HG02642 (cell line): Measurements from ENCODE around the gene IL2RG.

ENCODE experiments used
- ATAC-seq: cut with Tn5 transposase; IDR thresholded peaks from one replicate; pipeline ENCODE4 v1.9.1; 2021; ENCODE audit warnings: mild to moderate bottlenecking; ENCODE audit not compliant: unreplicated experiment, poor library complexity

Gene IL2RG

DNA sequence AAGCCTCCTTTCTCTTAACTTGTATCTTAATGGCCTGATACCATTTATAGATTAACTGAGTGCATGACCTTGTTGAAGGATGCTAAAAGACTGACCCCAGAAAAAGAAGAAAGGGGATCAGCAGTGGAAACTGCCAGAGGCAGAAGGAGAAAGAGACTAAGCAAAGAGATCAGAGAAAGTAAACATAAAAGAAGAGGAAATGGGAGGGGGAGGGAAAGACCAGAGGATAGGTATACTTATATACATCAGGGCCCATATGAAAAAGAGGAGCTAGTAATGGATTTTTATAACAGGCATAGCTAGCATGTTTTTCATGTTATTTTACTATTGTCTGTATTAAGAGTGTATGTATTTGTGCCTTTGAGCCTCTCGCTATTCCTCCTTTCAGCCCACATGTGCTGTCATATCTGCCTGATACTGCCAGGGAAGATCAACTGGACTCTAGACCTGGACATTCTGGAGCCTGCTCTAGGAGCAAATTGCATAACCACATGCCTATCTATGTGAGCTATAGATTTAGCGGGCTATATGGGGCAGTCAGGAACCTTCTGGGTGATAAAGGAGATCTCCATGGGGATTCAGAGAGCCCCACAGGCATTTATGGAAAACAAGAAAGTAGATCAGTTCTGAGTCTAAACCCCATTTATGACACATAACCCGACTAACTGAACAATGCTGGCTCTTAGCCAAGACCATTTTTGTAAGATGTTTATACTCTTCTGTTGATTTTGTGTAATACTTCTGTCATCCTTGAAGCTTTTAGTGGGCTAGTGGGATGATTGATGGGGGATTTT lies 29.9 kb downstream of the IL2RG start:
- ATAC-seq: no peak

GRCh38 chrX:71070531-71070930 lies 40.8 kb downstream of the IL2RG start:
- ATAC-seq: no peak

DNA sequence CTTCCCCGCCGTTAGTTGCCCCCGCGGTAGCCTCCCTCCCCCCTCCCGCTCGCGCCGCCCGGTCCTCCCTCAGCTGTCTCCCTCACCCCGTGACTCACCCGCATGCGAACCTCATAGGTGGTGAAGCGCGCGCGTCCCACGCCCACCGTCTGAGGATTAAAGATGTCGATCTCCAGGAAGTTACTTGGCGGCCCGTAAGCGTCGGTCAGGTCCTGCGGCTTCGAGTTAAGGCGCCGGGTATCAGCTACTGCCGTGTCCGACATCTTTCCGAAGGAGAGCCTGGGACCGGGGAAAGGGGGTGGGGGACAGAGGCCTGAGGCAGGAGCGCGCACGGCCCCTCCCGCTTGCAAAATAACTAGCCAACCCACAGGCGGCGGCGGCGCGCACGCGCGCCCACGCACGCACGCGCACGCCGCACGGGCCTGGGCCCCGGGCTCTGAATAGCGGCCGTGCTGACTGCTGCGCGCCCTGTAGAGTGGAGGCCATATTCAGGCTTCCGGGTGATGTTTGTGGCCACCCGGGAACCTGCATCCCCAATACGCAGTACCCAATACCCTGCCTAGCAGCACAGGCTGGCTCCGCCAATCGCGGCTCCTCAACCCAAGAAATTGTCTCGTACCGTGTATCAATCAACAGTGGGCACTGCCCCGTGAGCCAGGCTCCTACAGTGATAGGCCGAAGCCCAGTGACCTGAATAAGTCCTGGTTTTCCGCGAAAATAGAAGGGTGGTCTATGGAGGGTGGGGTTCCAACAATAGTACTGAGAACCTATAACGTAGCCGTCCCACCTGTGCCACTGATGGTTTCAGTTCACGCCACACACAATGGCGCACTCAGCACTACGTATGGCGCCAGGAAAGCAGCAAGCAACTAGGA lies 43.1 kb downstream of the IL2RG start, which contains the start of gene SNX12:
TSS of gene SNX12 (minus strand) at position 291 of the 875 bp plus-strand sequence. CDS start at position 263, 28 bp downstream.
- peak; percentile 96 for ATAC-seq

GRCh38 chrX:71067712-71068043 lies 43.7 kb downstream of the IL2RG start:
- ATAC-seq: peak; percentile 2

DNA sequence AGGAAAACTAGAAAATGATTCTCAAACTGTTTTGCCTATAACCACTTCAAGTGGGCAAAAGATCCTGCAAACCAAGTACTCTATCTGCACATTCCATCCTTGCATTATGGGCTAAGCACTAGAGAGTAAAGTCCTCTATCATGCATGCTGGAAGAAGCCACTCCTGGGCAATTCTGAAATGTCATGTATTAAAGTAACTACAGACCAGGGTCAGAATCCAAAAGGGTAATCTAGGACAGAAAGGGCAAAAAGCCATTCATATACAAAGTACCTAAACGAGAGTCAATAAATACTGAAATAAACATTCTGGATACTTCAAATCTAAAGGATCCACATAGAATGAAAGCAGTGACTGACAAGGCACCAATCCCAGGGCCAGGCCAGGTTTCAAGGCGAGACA lies 44.3 kb downstream of the IL2RG start:
- ATAC-seq: no peak

- no peak for ATAC-seq
These were observed 51.2 kb downstream of the IL2RG start for GRCh38 chrX:71060127-71060526.

- no peak for ATAC-seq
These were observed 53.4 kb downstream of the IL2RG start for GRCh38 chrX:71057848-71058530.
